Bronchus fibroblast of lung (primary cell): ENCODE data around the gene CDR2. TPM values are rescaled to one million over a fixed set of nuclear protein-coding genes. Genes with fewer than 3 reads are reported as not detected.

Experiments used
- total RNA-seq: library from RNA; depleted of rRNA; stranded (reverse); fragments of >200 nt; gene quantifications from 2 replicates; pipeline ENCODE4 v1.2.3, GENCODE V29; 2015

Gene CDR2
- 27.1 and 33.1 TPM in 2 replicates for total RNA-seq

GRCh38 chr16:22374311-22375116, at the start of gene CDR2:
TSS of gene CDR2 (minus strand) at chr16:22374619. CDS start at chr16:22374309, 310 bp downstream.

DNA sequence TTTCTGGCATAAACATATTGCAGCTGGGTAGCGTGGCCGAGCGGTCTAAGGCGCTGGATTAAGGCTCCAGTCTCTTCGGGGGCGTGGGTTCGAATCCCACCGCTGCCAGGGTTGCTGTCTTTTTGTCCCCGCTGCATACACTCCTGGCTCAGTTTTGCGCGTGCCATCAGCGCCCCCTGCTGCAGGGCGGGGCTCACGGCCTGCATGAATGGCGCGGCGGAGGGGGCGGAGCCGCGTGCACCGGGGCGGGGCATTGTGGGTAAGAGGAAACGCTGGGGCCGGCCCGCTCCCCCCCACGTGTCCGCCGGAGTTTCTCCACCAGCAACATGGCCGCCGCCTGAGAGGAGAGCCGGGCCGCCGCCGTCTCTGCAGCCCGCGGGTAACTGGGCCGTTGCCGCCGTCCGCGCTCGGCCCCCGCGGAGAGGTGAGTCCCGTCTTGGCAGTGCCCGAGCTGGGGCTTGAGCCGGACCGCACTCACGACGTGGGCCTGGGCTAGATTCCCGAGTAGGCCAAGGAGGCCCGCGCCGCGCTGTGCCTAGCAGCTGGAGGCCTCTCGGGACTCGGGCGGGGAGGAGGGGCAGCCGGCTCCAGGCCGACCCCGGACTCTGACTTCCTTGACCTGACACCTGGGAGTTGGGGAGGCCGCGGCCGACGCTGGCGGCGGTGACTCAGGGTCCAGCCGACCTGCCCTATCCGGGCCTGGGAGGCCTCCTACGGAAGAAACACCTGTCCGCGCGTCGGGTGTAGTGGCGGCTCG, 77.1 kb downstream of the CDR2 start, which contains the start of gene POLR3E:
Gene POLR3E, plus strand, starts transcription at position 296 of the 757 bp plus-strand sequence. CDS start 5,560 bp downstream, outside the sequence.

Other genes starting within 250 kb of the CDR2 start
- not detected in 2 replicates for gene SDR42E2, start 212.1 kb downstream of the CDR2 start, total RNA-seq
- 17.4 and 17.5 TPM in 2 replicates for gene EEF2K, start 168.3 kb downstream of the CDR2 start, total RNA-seq
- 27.7 and 38.4 TPM in 2 replicates for gene POLR3E, start 77.2 kb downstream of the CDR2 start, total RNA-seq
- 9.5 and 12.8 TPM in 2 replicates for gene NPIPB5, start 136.3 kb upstream of the CDR2 start, total RNA-seq